ENCODE measurements around the gene PTPRO.

PTPRO gene

GRCh38 chr12:15590180-15590826 is 268.0 kb downstream of the PTPRO start:
- H3K27ac ChIP-seq: no peak overlapping the region

DNA sequence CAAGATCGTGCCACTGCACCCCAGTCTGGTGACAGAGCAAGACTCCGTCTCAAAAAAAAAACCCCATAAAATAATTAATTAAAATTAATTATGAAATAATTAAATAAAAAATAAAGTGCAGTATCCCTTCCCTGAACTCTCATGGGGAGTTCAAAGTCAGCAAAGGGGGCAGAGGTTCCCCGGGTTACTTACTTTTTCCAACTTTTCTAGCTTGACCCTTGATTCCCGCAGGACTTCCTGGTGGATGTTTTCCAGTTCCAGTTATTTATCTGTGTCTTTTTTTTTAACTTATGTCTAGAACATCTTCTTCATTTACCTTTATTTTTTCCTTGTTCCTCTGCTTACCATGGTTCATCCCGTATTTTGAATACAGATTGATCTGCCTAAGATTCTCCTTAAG is 269.5 kb downstream of the PTPRO start:
- no peak overlapping the region for H3K27ac ChIP-seq
- TF ChIP-seq, protein P1, sequence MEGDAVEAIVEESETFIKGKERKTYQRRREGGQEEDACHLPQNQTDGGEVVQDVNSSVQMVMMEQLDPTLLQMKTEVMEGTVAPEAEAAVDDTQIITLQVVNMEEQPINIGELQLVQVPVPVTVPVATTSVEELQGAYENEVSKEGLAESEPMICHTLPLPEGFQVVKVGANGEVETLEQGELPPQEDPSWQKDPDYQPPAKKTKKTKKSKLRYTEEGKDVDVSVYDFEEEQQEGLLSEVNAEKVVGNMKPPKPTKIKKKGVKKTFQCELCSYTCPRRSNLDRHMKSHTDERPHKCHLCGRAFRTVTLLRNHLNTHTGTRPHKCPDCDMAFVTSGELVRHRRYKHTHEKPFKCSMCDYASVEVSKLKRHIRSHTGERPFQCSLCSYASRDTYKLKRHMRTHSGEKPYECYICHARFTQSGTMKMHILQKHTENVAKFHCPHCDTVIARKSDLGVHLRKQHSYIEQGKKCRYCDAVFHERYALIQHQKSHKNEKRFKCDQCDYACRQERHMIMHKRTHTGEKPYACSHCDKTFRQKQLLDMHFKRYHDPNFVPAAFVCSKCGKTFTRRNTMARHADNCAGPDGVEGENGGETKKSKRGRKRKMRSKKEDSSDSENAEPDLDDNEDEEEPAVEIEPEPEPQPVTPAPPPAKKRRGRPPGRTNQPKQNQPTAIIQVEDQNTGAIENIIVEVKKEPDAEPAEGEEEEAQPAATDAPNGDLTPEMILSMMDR (conservative IDR thresholded peaks at IDR 0.05): no peak

More at GRCh38 chr12:15590180-15590826, 268.0 kb downstream of the PTPRO start:
- TF ChIP-seq, protein P1 (conservative IDR thresholded peaks at IDR 0.05): peak; percentile 98

DNA sequence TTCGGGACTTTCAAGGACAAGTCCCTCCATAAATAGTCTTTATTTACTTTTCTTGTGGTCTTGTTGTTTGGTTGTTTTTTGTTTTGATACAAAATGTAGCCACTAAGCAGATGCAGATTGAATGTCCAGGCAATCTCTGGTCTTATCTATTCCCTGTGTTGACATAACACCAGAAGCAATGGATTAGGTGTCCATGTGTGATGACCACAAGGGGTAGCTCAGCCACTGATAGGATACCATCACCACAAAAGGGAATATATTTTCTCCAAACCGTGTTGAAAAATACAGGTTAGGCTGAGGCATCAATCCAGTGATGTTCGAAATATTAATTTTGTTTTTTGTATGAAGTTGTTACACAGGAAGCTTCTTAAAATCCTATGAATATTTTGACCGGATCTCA is 270.6 kb downstream of the PTPRO start:
- no peak overlapping the region for H3K27ac ChIP-seq
- TF ChIP-seq, protein P1 (conservative IDR thresholded peaks at IDR 0.05): peak; percentile 27; the same call in 1 of the 2 replicates

GRCh38 chr12:15596174-15596573 is 273.9 kb downstream of the PTPRO start:
- H3K27ac ChIP-seq: no peak overlapping the region; the same call in 1 of the 2 replicates
- TF ChIP-seq, protein P1 (conservative IDR thresholded peaks at IDR 0.05): no peak

DNA sequence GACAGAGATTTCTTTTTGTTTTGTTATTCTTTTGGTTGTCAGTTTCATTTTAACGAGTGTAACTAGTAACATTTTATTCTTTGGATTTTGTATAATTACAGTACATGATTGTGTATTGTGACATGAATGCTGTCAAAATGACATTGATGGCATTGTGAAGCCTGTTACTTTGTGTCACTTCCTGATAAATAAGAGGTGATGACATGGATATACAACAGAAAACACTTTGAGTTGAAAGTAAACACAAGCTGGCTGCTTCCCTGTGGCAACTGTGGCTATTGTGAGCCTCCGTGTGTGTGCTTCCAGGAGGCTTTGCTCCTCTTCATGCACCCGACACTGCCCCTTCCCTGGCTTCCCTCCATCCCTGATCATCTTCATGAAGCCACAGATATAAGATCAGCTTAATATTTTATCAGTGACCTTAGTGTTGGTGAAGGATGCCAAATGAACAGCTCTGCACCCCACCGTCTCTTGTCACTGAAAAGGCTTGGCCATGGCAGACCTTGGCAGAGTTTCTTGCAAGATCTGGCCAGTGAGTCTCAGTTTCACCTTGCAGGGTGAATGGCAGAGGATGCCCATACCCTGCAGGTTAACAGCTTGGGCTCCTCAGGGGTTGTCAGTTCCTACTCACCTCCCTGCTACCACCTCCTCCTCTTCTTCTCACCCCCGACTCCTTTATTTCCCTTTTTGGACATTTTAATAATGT is 275.0 kb downstream of the PTPRO start:
- TF ChIP-seq, protein P1 (conservative IDR thresholded peaks at IDR 0.05): no peak

GRCh38 chr12:15599266-15600037 is 277.1 kb downstream of the PTPRO start:
- TF ChIP-seq, protein P1 (conservative IDR thresholded peaks at IDR 0.05): no peak
- peak overlapping the region; percentile 25; the same call in 1 of the 2 replicates for H3K27ac ChIP-seq

More for the DNA sequence above, 275.0 kb downstream of the PTPRO start:
- no peak overlapping the region for H3K27ac ChIP-seq
